Measurements from ENCODE around the gene RIOK2. TPM values are rescaled to one million over a fixed set of nuclear protein-coding genes. Genes with fewer than 3 reads are reported as not detected.
A peak's percentile ranks its signal among the peaks of the same experiment; 100 is the strongest.

The RIOK2 gene
- total RNA-seq, 2 donors from 2014 or later: 27.3 to 37.7 TPM

DNA sequence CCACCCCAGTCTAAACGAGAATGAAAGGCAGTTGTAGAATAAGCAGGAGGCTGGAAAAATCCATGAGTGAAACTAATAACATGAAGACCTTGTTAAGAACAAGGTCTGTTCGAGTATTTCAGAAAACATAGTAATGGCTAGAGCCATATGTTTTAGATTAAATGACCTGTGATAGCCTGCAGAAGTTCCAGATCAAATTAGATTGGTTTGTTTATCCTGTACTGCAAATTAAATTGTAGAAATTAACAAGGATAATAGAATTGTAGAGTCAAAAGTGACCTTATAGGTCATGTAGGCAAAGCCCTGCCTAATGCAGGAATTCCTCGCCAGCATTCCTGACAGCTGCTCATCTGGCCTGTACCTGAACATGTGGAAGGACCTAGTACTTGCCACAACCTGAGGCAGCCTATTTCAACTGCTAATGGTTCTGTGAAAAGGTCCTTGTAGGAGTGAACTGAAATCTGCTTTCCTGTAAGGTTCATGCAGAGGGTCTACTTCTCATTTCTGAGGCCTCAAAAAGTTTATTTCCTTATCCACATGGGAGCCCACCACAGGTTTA is 57.8 kb downstream of the RIOK2 start:
- Mint-ChIP-seq H3K27me3 (ENCODE audit: insufficient read depth) (no peaks in the 10 kb centered on the region), H3K36me3 (ENCODE audit: low read depth) (no peaks in the 10 kb centered on the region), H3K27ac (no peak overlapping the region), H3K4me3 (no peak overlapping the region), H3K9me3 (no peaks in the 10 kb centered on the region), H3K4me1 (peaks cover 11% of the 10 kb centered on the region)
- no peak overlapping the region for H3K4me3 ChIP-seq (ENCODE audit: low read length)
- TF ChIP-seq, protein P1, sequence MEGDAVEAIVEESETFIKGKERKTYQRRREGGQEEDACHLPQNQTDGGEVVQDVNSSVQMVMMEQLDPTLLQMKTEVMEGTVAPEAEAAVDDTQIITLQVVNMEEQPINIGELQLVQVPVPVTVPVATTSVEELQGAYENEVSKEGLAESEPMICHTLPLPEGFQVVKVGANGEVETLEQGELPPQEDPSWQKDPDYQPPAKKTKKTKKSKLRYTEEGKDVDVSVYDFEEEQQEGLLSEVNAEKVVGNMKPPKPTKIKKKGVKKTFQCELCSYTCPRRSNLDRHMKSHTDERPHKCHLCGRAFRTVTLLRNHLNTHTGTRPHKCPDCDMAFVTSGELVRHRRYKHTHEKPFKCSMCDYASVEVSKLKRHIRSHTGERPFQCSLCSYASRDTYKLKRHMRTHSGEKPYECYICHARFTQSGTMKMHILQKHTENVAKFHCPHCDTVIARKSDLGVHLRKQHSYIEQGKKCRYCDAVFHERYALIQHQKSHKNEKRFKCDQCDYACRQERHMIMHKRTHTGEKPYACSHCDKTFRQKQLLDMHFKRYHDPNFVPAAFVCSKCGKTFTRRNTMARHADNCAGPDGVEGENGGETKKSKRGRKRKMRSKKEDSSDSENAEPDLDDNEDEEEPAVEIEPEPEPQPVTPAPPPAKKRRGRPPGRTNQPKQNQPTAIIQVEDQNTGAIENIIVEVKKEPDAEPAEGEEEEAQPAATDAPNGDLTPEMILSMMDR (conservative IDR thresholded peaks at IDR 0.05): no peak
- WGBS, 2 experiments (ENCODE audit: insufficient coverage in 1 of 2, insufficient read length in 1 of 2): 90 to 92% methylated on average over 3 of the region's 3 CpGs
- H3K9me3 ChIP-seq (ENCODE audit: control insufficient read depth, low read length): no peaks in the 10 kb centered on the region
- H3K36me3 ChIP-seq (ENCODE audit: control insufficient read depth, insufficient read depth, low read length): no peaks in the 10 kb centered on the region
- peaks cover 4% of the 10 kb centered on the region for H3K4me1 ChIP-seq (ENCODE audit: control insufficient read depth, insufficient read depth, low read length)
- no peak overlapping the region for H3K9ac ChIP-seq (ENCODE audit: extremely low read depth, low read length, poor library complexity, severe bottlenecking)
- H3K27me3 ChIP-seq (ENCODE audit: control insufficient read depth, insufficient read depth, low read length, poor library complexity, severe bottlenecking): no peaks in the 10 kb centered on the region
- no peak overlapping the region for H3K27ac ChIP-seq (ENCODE audit: low read depth, low read length)
- DNase-seq: peak; percentile 59

- no peaks in the 10 kb centered on the region for H3K9me3 ChIP-seq (ENCODE audit: control insufficient read depth, low read length)
- Mint-ChIP-seq H3K4me3 (no peak overlapping the region), H3K27ac (no peak overlapping the region), H3K4me1 (peaks cover 6% of the 10 kb centered on the region), H3K36me3 (ENCODE audit: low read depth) (no peaks in the 10 kb centered on the region), H3K27me3 (ENCODE audit: insufficient read depth) (no peaks in the 10 kb centered on the region), H3K9me3 (no peaks in the 10 kb centered on the region)
- TF ChIP-seq, protein P1 (conservative IDR thresholded peaks at IDR 0.05): no peak
- H3K4me3 ChIP-seq (ENCODE audit: low read length): no peak overlapping the region
- H3K9ac ChIP-seq (ENCODE audit: extremely low read depth, low read length, poor library complexity, severe bottlenecking): no peak overlapping the region
- 78 to 79% methylated on average over 1 to 2 of the region's 2 CpGs for WGBS, 2 experiments (ENCODE audit: insufficient coverage in 1 of 2, insufficient read length in 1 of 2)
- no peaks in the 10 kb centered on the region for H3K36me3 ChIP-seq (ENCODE audit: control insufficient read depth, insufficient read depth, low read length)
- H3K27ac ChIP-seq (ENCODE audit: low read depth, low read length): no peak overlapping the region
- peak; percentile 74 for DNase-seq
- H3K4me1 ChIP-seq (ENCODE audit: control insufficient read depth, insufficient read depth, low read length): no peaks in the 10 kb centered on the region
- no peaks in the 10 kb centered on the region for H3K27me3 ChIP-seq (ENCODE audit: control insufficient read depth, insufficient read depth, low read length, poor library complexity, severe bottlenecking)
Observed at GRCh38 chr5:97124335-97124734, 58.7 kb downstream of the RIOK2 start.

GRCh38 chr5:97121848-97122247 is 61.2 kb downstream of the RIOK2 start:
- DNase-seq: no peak
- Histone ChIP-seq H3K9ac (ENCODE audit: extremely low read depth, low read length, poor library complexity, severe bottlenecking) (no peak overlapping the region), H3K4me3 (ENCODE audit: low read length) (no peak overlapping the region), H3K9me3 (ENCODE audit: control insufficient read depth, low read length) (no peaks in the 10 kb centered on the region), H3K4me1 (ENCODE audit: control insufficient read depth, insufficient read depth, low read length) (no peaks in the 10 kb centered on the region), H3K27me3 (ENCODE audit: control insufficient read depth, insufficient read depth, low read length, poor library complexity, severe bottlenecking) (no peaks in the 10 kb centered on the region), H3K36me3 (ENCODE audit: control insufficient read depth, insufficient read depth, low read length) (no peaks in the 10 kb centered on the region), H3K27ac (ENCODE audit: low read depth, low read length) (no peak overlapping the region)
- Mint-ChIP-seq H3K9me3 (no peaks in the 10 kb centered on the region), H3K27me3 (ENCODE audit: insufficient read depth) (no peaks in the 10 kb centered on the region), H3K4me3 (no peak overlapping the region), H3K4me1 (peaks cover 2% of the 10 kb centered on the region), H3K36me3 (ENCODE audit: low read depth) (no peaks in the 10 kb centered on the region), H3K27ac (no peak overlapping the region)
- TF ChIP-seq, protein P1 (conservative IDR thresholded peaks at IDR 0.05): no peak
- WGBS, 2 experiments (ENCODE audit: insufficient coverage in 1 of 2, insufficient read length in 1 of 2): 86 to 90% methylated on average over 5 of the region's 5 CpGs
